HG03103 (cell line): ENCODE results near the gene LONP1.

Source experiments
- ATAC-seq: cut with Tn5 transposase; IDR thresholded peaks from one replicate; pipeline ENCODE4 v1.9.1; 2021; ENCODE audit warnings: low read depth; ENCODE audit not compliant: unreplicated experiment

LONP1 gene

DNA sequence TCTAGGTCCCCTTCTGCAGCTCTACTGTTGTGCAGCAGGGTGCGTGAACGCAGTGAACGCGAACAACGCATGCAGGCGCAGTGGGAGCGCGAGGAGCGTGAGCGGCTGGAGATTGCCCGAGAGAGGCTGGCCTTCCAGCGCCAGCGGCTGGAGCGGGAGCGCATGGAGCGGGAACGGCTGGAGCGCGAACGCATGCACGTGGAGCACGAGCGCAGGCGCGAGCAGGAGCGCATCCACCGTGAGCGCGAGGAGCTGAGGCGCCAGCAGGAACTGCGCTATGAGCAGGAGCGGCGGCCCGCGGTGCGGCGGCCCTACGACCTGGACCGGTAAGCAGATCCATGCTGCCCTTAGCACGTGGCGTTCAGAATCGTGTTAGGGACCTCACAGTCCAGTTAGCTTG is 58.5 kb downstream of the LONP1 start:
- ATAC-seq: no peak

DNA sequence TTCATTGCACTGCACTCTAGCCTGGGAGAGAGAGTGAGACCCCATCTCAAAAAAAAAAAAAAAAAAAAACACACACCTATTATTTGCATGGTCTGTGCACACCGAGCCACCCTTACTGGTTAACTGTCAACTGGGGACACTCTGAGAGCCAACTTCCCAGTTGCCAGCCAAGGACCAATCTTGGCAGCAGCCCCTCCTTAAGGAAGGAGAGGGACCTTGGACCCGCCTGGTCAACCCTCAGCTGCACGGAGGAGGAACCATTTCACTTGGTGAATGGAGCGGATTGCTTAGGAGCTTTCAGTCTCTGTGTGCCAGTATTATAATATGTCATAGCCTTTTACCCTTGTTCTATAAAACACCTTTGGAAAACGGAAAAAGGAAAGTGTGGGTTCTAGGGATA is 64.5 kb downstream of the LONP1 start:
- ATAC-seq: no peak

DNA sequence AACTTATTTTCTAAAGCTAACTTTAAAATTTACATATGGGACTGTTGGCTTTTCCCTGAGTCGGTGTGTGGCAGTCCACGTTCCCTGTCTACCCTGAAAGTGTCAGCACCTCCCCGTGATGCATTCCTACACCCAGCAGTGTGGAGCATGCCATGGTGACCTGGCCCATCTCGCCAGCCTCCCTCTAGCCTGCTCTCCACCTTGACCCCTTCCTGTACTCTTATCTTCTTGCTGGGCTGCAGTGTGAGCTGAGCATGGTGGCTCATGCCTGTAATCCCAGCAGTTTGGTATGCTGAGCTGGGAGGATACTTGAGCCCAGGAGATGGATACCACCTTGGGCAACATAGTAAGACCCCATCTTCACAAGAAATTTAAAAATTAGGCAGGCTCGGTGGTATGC is 65.0 kb downstream of the LONP1 start:
- ATAC-seq: no peak

DNA sequence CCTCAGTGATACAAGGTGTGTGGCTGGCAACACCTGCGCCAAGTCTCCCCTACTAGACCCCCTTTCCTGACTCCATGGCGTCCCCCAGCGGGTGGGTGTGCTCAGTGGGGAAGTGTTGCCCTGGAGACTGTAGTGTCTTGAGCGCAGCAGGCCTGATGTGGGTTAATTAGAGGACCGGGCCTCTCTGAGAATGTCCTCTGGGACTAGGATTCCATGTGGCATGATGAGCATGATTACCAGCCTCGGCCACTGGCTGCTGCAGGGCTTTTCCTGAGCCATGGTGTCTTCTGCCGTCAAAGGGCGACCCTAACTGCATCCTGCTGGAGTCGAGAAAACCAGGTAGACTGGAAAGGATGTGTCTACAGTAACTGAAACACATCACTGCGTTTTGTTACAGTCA is 67.7 kb downstream of the LONP1 start:
- no peak for ATAC-seq

DNA sequence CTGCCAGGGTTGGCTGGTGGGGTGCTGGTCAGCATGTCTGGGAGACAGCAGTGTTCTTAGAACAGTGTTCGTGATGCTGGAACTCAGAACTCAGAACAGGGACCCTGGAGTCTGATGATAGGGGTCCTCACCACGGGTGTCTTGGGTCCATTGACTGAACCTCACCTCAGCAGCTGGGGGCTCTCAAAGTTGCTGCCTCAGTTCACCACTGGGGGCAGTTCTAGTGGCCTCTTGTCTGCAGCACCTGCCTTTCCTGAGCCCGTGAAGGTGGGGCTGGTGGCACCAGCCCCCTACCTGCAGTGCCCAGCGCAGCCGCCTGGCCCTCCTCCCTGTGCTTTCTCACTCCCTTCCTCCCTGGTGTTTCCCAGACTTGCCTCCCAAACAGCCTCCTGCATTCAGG is 68.6 kb downstream of the LONP1 start:
- ATAC-seq: no peak

DNA sequence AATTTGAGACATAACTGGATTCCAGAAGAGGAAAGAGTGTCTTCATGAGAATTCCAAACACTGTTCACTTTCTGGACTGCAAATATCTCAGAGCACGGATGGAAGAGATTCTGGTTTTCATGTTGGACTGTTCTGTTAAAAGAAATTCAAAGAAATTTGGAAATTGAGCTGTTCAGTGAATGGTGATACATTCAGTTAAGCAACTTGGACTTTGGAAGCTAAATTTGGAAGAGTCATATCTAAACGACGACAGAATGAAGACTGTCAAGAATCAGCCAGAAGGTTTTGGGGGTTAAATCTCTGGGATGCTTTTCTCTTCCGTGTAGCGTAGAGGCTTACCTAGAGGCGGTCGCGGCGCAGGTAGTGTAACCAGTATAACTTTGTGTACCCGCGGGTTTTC is 71.5 kb downstream of the LONP1 start:
- ATAC-seq: no peak

DNA sequence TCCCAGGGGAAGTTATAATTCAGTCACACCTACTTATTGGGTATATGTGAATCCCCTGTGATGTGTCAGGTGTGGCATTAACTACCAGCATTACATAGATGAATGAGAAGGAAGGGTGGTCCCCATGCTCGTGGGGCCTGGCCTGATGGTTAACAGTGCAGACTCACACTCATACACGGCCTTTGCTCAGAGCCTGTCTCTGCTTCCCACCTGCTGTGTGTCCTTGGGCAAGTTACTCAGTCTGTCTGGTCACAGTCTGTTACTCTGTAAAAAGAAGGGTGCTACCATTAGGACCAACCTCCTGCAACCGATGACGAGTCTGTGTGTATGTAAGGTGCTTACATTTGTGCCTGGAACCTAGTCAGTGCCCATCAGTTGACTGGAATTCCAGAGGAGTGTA is 73.2 kb downstream of the LONP1 start:
- no peak for ATAC-seq

DNA sequence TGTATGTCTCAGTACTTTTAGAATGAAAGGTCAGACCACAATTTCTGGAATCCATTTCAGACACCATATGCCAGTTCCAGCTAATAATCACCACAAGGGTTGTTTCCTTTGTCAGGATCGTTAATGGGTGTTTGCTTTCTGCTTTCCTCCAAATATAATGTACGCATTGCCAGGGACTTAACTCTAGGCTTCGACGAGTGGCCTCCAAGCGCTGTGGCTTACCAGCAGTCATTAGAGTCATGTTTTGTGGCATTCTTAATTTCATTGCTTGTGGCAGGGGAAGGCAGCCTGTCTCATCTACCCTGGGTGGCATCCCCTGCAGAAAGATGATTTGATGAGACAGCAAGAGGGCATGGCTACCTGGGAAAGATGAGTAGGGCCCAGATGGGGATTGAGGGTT is 74.5 kb downstream of the LONP1 start:
- ATAC-seq: no peak

DNA sequence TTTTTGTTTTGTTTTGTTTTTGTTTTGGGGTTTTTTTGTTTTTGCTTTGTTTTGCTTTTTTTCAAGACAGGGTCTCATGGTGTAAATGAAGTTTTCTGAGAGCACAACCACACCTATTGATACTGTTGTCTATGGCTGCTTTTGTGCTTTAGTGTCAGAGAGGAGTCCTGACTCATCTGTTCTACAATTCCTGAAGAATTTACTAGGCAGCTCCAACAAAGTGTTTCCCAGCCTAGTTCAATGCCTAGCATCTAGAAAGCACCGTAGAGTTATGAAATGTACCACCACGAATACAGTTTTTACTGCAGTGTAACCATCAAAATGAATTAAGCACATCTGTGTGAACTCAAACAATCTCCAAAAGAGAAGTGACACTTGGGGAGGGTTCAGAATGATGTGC is 75.9 kb downstream of the LONP1 start:
- ATAC-seq: no peak

DNA sequence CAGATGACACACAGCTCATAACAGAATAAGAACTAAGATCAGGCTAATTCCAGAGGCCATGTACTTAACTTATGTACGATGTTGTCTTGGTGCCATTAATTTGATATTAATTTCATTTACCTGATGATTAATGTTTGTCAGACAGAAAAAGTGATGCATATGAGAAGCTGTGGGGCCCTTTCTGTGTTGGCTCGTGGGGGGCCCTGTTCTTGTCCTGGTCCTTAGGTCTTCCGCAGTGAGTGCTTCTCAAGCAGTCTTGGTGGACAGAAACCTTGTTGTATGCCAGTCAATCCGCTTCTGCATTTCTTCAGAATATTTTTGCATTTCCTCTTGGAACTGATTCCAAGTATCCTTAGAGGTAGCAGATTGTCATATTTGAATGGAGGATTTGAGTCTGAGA is 76.9 kb downstream of the LONP1 start:
- ATAC-seq: no peak

DNA sequence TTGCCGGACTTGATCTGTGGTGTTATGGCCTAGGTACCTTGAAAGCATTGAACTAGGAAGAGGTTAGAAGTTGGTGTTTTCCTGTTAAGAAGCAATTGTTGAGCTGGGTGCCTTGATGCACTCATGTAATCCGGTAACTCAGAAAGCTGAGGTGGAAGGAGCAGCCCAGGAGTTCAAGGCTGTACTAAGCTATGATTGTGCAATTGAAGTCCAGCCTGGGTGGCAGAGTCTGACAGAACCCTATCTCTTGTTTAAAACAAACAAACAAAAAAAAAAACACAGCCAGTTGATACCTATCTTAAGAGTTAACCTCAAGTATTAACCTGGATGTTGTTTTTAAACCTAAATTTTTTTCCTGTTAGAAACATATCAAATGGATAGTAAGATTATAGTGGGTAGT is 77.7 kb downstream of the LONP1 start:
- no peak for ATAC-seq
